C4-2B (cell line): Measurements from ENCODE around the gene NRIP1.

Experiments used
- CTCF ChIP-seq: fragments of 450-650 bp; conservative IDR thresholded peaks from 2 replicates; pipeline ENCODE4 v1.5.1; 2017; ENCODE audit warnings: mild to moderate bottlenecking
- ZFX ChIP-seq: fragments of 450-650 bp; IDR thresholded peaks from 2 replicates; pipeline ENCODE4 v1.6.1; 2017

DNA sequence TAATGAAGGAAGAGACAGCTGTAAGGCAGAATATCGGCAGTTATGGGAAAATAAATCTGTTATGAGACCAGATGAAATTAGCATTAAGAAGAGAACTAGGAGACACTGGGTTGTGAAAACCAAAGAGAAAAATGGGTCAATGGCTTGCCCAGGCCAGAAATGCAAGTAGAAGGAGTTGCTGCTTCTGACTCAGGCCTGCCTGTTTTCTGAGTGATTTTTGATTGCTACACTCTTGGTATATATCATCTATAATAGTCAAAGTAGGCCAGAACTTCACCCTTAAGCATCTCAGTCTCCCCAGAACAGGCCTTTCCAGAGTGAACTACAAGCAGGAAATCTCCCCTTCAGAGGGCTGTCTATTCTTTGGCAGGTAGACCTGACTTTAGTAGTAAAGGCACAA lies 107.0 kb downstream of the NRIP1 start:
- TF ChIP-seq CTCF (no peak), ZFX (no peak)
